ENCODE measurements around the gene GOSR1. TPM values are rescaled to one million over a fixed set of nuclear protein-coding genes. Genes with fewer than 3 reads are reported as not detected.
"Not testable (repeated sequence)": the region's sequence is repeated elsewhere in the genome, so short reads cannot be mapped to it uniquely, and the experiment has no call there.

GOSR1 gene
- polyA plus RNA-seq, 3 donors, result 48.7 to 60.7 (median 53.8) TPM

DNA sequence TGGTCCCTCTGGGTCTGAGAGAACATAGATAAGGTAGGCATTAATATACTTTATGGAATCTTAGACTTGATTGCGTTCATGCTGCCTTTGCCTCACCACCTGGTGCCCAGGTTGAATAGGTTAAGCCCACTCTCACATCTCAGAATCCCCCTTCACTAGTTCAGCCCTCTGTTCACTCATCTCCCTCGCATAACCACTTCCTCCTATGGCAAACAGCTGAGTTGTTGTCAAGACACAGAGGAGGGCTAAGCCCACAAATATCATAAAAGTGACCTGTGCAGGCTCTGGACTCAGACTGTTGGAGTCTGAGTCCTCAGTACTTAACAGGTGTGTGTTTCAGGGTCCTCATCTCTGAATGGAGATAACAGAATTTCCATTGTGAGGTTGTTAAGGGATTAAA, 55.7 kb downstream of the GOSR1 start:
- DNase-seq (ENCODE audit: extremely low read depth in 1 of 11, low read depth in 9 of 11, low spot score in 4 of 11), result no peak

DNA sequence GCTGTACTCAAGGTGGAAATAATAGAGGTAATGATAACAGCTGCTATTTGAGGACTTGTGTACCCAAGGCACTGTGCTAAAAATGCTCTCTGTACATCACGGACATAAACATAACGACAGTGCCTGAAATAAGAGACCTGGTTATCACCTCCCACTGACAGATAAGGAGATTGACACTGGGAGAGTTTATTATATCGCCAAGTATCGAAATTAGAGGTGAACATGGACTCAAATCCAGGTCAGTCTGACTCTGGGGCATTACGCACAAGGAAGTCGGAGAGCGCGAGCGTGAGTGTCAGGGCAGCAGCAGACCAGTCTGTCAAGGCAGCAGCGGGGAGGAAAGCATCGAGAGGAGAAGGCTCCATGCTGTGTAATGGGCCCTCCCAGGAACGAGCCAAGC, 57.1 kb downstream of the GOSR1 start:
- DNase-seq (ENCODE audit: extremely low read depth in 1 of 11, low read depth in 9 of 11, low spot score in 4 of 11), result no peak

DNA sequence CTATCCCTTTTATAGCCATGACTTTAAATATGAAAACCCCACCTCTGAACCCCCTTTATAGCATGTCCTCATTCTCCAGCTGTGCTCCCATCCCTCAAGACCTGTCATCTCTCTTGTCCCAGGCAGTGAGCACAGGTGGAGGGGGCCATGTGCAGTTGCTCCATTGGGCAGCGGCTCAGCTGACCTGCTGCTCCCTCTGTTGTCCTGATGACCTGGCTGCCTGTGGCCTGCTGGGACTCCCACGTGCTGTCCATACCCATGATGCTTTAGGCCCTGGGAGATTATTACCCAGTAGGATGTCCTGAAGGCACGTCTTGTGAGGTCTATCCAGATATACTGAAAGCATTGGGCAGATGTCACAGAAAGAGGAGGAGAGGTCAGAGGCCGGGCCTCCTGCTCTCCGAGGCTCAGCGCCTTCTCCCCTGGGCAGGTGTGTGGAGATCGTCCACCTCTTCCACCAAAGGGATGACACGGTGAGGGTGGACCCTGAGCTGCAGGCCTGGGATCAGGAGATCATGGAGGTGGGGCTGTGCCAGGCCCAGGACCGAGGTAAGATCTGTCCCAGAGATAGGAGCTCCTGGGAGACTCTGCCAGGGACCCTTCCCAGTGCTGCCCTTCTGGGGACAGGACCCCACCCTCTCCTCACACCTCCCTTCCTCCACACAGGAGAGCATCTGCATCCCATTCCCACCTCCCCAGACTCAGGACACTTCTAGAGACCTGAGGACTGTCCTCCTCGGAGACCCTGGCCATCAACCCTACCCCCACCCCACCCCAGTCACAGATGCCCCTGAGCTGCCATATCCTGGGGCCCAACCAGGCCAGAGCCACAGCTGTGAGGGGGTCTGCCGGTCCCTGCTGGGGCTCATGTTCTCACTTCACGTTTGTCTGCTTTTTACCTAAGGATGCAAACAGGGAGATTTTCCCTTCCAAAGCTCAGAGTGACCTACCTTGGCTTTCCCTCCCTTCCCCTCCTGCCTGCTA, 58.0 kb downstream of the GOSR1 start:
- no peak for DNase-seq (ENCODE audit: extremely low read depth in 1 of 11, low read depth in 9 of 11, low spot score in 4 of 11)

DNA sequence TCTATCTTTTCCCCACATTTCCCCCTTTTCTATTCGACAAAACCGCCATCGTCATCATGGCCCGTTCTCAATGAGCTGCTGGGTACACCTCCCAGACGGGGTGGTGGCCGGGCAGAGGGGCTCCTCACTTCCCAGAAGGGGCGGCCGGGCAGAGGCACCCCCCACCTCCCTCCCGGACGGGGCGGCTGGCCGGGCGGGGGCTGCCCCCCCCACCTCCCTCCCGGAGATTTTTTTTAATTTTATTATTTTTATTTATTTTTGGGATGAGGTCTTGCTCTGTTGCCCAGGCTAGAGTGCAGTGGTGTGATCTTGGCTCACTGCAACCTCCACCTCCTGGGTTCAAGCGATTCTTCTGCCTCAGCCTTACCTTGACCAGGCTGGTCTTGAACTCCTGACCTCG, 59.6 kb downstream of the GOSR1 start:
- DNase-seq (ENCODE audit: extremely low read depth in 1 of 11, low read depth in 9 of 11, low spot score in 4 of 11), result not testable (repeated sequence)

DNA sequence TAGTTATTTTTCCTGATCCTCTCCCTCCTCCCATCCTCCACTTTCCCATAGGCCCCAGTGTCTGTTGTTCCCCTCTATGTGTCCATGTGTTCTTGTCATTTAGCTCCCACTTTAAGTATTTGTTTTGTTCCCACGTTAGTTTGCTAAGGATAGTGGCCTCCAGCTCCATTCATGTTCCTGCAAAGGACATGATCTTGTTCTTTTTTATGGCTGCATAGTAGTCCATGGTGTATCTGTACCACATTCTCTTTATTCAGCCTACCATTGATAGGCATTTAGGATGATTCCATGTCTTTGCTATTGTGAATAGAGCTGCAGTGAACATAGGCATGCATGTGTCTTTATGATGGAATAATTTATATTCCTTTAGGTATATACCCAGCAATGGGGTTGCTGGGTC, 60.5 kb downstream of the GOSR1 start:
- not testable (repeated sequence) for DNase-seq (ENCODE audit: extremely low read depth in 1 of 11, low read depth in 9 of 11, low spot score in 4 of 11)

DNA sequence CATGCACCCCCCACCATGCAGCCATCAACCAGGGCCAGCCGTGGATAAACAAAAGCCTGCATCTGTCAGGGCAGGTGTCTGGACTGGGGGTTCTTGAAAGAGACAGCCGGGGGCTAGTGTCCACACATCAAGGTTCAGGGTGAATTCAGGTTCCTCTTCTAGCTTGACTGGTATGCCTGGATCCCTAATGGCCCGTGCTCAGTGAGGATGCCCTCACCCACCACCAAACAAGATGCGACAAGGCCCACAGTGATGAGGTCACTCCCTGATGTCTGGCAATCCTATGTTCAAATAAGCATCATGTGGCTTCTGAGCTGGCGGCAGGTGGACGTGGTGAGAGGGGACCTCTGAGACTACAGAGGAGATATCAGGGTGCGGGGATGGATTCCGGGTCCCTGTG, 64.6 kb downstream of the GOSR1 start:
- DNase-seq (ENCODE audit: extremely low read depth in 1 of 11, low read depth in 9 of 11, low spot score in 4 of 11), result no peak

DNA sequence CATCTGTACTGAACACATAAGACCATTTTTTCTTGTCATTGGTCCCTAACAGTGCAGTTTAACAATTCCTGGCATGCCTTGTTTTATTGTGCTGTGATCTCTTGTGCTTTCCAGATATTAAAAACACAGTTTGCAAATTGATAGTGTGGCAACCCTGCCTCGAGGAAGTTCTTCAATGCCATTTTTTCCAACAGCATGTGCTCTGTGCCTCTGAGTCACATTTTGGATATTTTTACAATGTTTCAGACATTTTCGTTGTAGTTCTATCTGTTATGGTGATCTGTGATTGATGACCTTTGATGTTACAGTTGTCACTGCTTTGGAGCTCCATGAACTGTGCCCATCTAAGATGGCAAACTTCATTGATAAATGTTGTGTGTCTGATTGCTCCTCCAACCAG, 66.2 kb downstream of the GOSR1 start:
- DNase-seq (ENCODE audit: extremely low read depth in 1 of 11, low read depth in 9 of 11, low spot score in 4 of 11), result no peak

DNA sequence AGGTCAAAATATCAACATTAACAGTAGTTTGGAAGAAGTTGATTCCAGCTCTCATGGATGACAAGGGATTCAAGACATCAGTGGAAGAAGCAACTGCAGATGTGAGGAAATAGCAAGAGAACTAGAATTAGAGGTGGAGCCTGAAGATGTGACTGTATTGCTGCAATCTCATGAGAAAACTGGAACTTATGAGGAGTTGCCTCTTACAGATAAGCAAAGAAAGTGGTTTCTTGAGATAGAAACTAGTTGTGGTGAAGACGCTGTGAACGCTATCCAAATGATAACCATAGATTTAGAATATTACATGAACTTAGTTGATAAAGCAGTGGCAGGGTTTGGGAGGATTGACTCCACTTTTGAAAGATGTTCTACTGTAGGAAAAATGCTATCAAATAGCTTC, 67.8 kb downstream of the GOSR1 start:
- no peak for DNase-seq (ENCODE audit: extremely low read depth in 1 of 11, low read depth in 9 of 11, low spot score in 4 of 11)

DNA sequence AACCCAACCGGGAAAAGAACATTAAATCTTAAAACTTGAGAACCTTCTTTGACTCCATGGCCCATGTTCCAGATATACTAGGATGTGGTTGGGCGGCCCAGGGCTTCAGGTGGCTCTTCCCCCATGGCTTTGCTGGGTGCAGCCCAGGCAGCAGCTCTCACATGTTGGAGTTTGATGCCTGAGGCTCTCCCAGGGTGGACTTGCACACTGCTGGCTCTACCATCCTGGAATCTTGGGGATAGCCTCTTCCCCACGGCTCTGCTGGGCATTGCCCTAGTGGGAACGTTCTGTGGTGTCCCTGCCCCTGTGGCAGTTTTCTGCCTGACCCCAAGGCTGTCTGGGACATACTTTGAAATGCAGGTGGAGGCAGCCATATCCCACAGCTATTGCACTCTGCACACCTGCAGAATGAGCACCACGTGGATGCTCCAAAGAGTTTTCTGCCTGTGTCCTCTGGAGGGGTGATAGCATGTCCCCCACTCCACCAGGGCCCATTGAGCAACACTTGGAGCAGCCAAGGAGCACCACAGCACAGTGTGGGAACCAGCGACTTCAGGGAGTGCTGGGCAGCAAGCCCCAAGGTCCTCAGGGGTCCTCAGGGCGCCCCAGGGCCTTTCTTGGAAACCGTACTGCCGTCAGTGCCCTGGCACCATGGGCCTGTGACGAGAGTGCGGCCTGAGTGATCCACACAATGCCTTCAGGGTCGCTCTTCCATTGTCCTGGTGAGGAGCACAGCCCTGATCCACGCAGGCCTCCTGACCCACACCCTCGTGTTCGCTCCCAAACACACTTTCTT, 70.8 kb downstream of the GOSR1 start:
- no peak for DNase-seq (ENCODE audit: extremely low read depth in 1 of 11, low read depth in 9 of 11, low spot score in 4 of 11)

DNA sequence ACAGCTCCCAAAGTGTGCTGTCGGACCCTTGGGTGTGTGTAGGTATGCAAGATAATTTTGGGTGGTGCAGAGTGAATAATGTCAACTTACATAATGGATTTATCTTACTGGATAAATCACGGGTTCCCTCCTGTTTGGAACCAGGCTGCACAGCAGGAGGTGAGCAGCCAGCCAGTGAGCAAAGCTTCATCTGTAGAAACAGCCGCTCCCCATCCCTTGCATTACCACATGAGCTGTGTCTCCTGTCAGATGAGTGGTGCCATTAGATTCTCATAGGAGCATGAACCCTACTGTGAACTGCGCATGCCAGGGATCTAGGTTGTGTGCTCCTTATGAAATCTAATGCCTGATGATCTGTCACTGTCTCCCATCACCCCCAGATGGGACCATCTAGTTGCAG, 72.0 kb downstream of the GOSR1 start:
- DNase-seq (ENCODE audit: extremely low read depth in 1 of 11, low read depth in 9 of 11, low spot score in 4 of 11), result not testable (repeated sequence)

DNA sequence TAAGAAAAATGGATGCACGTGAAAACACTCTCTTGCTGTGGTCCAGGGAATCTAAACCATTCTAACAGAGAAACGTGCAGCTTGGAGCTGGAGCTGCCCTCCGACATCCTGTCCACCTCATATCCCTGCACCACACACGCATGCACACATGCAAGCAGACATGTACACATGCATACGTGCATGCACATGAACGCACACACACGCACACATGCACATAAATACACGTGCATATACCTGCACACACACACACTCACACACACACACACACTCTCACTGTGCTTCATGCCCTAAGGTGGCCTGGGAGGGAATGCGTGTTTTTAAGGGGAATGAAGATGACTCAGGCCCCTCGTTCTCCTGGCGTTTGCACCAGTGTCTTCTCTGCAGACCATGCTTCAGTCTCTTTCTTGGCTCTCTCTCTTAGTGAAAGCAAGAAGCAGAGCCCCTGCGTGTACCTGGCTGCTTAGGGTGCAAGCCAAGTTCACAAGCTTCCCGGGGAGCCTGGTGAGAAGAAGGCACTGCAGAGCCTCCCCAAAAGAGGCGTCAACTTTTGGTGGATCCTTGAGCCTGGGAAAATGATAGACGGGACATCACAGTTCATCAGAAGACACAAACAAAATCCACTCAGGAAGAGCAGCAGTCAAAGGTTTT, 72.8 kb downstream of the GOSR1 start:
- no peak for DNase-seq (ENCODE audit: extremely low read depth in 1 of 11, low read depth in 9 of 11, low spot score in 4 of 11)

DNA sequence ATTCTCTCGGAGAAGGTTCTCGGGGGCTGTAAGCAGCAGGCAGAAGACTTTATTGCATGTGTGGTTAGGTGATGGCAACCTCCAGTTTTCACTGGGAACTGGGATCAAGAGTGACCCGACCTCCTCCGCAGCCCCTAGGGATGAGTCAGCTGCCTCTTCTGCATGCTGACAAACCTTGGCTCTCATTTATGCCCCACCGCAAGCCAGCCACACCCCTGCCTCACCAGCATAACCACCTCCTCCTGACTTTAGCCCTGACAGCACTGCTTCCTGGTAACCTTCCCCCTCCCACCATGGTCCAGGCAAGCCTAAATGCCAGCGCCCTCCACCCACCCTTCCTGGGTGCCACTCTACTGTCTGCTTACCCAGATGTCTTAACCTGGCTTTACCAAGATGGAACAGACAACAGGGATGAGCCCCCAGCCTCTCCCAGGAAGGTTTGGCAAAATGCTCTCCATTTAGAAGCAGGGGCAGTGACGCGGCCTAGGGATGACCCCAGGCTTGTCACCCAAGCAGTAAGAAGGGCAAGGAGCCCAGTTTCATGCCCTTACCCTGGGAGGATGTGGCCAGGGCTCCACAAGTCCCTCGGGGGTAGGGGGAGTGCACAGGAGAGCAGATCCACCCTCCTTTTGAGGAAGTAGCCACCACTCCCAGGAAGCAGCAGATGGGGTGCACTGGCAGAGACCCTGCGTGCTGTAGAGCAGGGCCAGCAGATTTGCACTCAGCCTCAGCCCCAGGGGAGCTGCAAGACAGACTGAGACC, 73.5 kb downstream of the GOSR1 start:
- DNase-seq (ENCODE audit: extremely low read depth in 1 of 11, low read depth in 9 of 11, low spot score in 4 of 11), result no peak

DNA sequence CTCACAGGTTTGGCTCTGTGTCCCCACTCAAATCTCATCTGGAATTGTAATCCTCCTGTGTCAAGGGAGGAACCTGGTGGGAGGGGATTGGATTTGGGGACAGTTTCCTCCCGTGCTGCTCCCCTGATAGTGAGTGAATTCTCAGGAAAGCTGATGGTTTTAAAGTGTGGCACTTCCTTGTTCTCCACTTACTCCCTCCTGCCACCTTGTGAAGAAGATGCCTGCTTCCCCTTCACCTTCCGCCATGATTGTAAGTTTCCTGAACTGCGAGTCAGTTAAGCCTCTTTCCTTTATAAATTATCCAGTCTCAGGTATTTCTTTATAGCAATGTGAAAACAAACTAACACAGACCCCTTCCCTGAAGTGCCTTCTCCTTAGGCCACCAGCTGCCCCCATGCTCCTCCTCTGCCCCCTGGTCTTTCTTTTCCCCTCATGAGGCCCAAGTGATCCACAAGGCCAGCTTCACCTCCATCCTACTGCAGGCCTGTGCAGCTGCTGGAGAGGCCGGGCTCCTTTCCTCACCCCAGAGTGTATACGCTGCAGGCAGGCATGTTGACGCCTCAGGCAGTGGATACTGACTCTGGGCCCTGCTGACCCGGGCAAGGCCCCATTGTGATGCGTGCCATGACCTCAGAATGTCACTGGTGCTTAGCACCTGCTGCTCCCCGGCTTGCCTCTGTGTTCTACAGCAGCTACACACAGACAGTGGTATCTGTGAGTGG, 74.2 kb downstream of the GOSR1 start:
- not testable (repeated sequence) for DNase-seq (ENCODE audit: extremely low read depth in 1 of 11, low read depth in 9 of 11, low spot score in 4 of 11)

DNA sequence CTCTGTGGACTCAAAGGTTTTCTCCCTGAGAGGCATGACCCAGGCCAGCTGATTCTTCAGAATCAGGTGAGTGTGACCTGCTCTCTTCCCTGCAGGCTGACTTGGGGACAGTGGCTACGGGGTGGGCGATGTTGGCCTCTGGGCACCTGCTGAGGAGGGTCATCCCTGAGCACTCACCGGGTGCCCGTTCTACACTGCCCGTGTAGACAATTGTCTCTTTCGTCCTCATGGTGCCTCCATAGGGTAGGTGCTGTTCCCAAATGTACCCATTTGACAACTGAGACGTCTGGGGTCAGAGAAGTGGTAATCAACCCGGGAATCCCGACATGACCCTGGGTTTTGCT, 74.8 kb downstream of the GOSR1 start:
- no peak for DNase-seq (ENCODE audit: extremely low read depth in 1 of 11, low read depth in 9 of 11, low spot score in 4 of 11)

DNA sequence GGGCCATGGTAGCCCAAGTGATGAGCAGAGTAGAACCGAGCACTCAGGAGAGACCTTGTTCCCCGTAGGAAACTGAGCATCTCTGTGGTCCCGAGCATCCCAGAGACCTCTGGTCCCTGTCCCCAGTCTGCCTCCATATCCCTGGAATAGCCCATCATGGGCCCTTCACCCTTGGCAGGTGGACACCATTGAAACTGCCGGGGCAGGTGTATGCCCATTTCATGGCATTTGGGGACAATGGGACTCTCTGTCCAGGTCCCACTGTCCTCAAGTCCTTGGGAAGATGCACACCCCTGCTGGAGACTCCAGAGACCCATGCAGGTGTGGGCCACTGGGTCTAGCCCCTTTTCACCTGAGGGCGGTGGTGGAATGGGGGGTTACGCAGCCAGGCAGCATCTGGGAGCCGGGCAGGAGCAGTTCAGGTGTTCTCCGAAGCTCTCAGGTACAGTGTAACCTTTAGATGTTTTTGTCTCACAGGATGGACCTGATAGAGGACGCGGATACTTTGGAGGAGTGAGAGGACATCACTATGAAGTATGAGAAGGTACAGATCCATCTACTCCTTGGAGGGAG, 75.9 kb downstream of the GOSR1 start:
- no peak for DNase-seq (ENCODE audit: extremely low read depth in 1 of 11, low read depth in 9 of 11, low spot score in 4 of 11)

DNA sequence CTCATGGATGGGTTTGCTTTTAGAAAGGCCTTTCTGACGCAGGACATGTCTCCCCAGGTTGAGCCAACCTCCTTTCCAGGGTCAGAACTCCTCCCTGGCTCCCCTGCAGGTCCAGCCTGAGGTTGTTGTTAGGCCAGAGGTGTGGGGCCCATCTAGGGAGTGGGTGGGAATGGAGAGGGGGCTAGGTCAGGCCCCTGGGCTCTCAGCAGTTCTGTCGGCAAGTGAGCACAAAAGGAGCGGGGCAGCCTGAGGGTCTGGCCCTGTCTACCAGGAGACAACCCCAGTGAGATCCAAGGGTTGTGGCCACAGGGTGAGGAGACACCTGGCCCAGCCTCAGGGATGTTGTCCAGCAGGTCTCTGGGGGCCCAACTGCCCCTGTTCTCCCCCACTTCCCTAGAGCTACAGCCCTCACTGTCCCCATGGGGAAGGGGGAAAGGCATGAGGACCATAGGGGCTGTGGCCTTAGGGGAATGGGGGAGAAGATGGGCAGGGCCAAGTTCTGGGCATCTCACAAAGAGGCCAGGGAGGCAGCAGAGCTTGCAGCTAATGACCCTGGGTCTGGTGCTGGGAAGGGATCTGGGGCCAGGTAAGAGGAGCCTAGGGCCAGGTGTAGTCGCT, 76.7 kb downstream of the GOSR1 start:
- DNase-seq (ENCODE audit: extremely low read depth in 1 of 11, low read depth in 9 of 11, low spot score in 4 of 11), result not testable (repeated sequence)

DNA sequence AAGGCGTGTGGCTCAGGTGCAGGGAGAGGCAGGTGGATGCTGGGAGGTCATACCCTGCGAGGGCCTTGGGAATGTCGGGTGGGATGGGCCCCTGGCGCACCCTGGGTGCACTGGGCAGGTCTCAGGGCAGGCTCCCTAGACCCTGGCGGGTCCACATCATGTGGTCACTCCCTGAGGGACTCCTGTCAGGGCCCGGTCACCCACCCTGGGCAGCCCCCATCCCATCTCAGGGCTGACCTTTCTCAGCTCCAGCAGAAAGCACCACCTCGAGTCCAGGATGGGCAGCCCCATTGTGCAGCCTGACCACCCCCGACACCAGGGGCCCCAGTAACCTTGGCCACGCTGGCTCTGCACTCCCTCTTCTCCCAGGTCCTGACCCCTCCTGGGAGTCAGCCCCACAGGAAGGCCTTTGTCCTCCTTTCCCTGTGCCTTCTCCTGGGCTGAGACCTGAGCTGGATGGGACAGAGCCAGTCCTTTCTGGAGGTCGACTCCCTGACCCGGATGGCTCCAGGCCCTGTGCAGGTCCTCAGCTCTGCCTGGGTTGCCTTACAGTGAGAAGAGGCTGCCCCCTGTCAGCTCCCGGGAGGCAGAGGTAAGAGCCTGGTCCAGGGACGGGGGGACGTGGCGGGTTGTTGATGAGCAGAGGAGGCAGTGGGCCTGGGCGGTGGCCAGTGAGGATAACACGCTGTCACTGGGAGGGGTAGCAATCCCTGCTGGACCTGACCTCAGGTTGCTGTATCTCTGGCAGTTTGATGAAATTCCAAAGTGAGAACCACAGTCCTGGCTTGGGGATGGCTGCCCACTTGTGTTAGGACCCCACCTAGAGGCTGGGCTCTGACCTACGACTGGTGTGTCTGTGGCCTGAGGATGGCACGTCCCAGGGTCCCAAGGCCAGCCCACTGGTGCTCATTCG, 77.9 kb downstream of the GOSR1 start:
- no peak for DNase-seq (ENCODE audit: extremely low read depth in 1 of 11, low read depth in 9 of 11, low spot score in 4 of 11)
